HCT116 (cell line): Measurements from ENCODE around the gene STAMBP.

Source experiments
- SRF ChIP-seq: IDR thresholded peaks from 2 replicates; pipeline ENCODE4 v1.6.1; 2012; ENCODE audit warnings: low read depth
- YY1 ChIP-seq: IDR thresholded peaks from 2 replicates; pipeline ENCODE4 v1.6.1; 2011; ENCODE audit warnings: low read length, low read depth, moderate library complexity, mild to moderate bottlenecking; ENCODE audit not compliant: insufficient replicate concordance; ENCODE audit errors: extremely low read depth
- TF ChIP-seq, protein P1 (sequence below), 3 experiments: fragments of 200-600 bp in 1 of 3; sonication (generic) in 1 of 3; IDR thresholded peaks in 2 of 3; conservative IDR thresholded peaks in 1 of 3; 2 replicates each; pipeline ENCODE4 v1.5.1; 2012 to 2017; ENCODE audit warnings: low read depth in 2 of 3, low read length in 2 of 3, antibody characterized with exemption in 1 of 3, borderline replicate concordance in 1 of 3, control low read depth in 1 of 3, mild to moderate bottlenecking in 1 of 3, mixed read lengths in 1 of 3, mixed run types in 1 of 3, moderate library complexity in 1 of 3; ENCODE audit not compliant: insufficient read depth in 1 of 3

DNA sequence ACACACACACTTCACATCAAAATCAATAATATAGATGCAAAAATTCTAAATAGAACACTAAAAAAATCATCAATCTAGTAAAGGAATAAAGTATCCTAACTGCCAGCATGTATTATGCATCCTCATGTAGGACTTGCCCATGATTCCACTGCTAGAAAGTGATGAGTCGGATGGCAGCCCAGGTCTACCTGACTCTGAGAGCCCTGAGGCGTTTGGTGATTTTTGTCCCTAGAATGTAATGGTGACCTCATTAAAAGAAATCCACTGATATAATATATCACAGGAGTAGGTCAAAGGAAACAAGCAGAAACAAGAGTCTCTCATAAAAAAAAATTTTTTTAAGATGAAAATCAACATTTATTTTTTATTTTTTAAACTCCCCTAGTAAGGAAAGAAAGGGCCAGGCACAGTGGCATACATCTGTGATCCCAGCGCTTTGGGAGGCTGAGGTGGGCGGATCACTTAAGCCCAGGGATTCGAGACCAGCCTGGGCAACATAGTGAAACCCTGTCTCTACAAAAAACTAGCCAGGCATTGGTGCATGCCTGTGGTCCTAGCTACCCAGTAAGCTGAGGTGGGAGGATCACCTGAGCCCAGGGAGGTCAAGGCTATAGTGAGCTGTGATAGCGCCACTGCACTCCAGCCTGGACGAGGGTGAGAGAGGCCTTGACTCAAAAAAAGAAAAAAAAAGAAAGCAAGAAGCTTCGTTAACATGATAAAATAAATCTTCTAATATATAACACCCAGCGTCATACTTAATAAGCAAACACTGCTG is 39.6 kb downstream of the STAMBP start:
- TF ChIP-seq YY1 = no peak
- TF ChIP-seq SRF = no peak
- TF ChIP-seq, protein P1, sequence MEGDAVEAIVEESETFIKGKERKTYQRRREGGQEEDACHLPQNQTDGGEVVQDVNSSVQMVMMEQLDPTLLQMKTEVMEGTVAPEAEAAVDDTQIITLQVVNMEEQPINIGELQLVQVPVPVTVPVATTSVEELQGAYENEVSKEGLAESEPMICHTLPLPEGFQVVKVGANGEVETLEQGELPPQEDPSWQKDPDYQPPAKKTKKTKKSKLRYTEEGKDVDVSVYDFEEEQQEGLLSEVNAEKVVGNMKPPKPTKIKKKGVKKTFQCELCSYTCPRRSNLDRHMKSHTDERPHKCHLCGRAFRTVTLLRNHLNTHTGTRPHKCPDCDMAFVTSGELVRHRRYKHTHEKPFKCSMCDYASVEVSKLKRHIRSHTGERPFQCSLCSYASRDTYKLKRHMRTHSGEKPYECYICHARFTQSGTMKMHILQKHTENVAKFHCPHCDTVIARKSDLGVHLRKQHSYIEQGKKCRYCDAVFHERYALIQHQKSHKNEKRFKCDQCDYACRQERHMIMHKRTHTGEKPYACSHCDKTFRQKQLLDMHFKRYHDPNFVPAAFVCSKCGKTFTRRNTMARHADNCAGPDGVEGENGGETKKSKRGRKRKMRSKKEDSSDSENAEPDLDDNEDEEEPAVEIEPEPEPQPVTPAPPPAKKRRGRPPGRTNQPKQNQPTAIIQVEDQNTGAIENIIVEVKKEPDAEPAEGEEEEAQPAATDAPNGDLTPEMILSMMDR (IDR thresholded peaks at IDR 0.05 in 2 of 3, conservative IDR thresholded peaks at IDR 0.05 in 1 of 3; ENCODE audit: borderline replicate concordance in 1 of 3, insufficient read depth in 1 of 3, low read depth in 2 of 3, low read length in 2 of 3) = no peak
